GM12891 (cell line): ENCODE results near the gene GABRQ.

Source experiments
- PAX5 ChIP-seq: IDR thresholded peaks from 2 replicates; pipeline ENCODE4 v1.6.1; 2011; ENCODE audit warnings: low read length, moderate library complexity, mild to moderate bottlenecking; ENCODE audit not compliant: insufficient read depth, severe bottlenecking
- POLR2A ChIP-seq: IDR thresholded peaks from 2 replicates; pipeline ENCODE4 v1.6.1; 2011; ENCODE audit warnings: low read depth, low read length, control low read depth
- POLR2AphosphoS5 ChIP-seq: IDR thresholded peaks from 2 replicates; pipeline ENCODE4 v1.6.1; 2011; ENCODE audit warnings: low read depth, low read length, control low read depth
- POU2F2 ChIP-seq: IDR thresholded peaks from 2 replicates; pipeline ENCODE4 v1.6.1; 2011; ENCODE audit warnings: low read depth, mild to moderate bottlenecking, control low read depth, low read length, moderate library complexity
- SPI1 ChIP-seq: IDR thresholded peaks from 2 replicates; pipeline ENCODE4 v1.6.1; 2011; ENCODE audit warnings: low read depth, low read length, control low read depth
- TAF1 ChIP-seq: IDR thresholded peaks from 2 replicates; pipeline ENCODE4 v1.6.1; 2011; ENCODE audit warnings: low read depth, low read length, control low read depth

DNA sequence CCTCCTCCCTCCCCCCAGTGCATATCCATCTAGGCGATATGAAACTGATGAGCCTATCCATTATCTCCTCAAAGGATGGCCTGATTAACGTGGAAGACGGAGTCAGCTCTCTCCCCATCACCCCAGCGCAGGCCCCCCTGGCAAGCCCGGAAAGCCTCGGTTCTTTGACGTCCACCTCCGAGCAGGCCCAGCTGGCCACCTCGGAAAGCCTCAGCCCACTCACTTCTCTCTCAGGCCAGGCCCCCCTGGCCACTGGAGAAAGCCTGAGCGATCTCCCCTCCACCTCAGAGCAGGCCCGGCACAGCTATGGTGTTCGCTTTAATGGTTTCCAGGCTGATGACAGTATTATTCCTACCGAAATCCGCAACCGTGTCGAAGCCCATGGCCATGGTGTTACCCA, 14.8 kb downstream of the GABRQ start:
- TF ChIP-seq TAF1: no peak
- no peak for TF ChIP-seq POLR2A
- TF ChIP-seq POLR2AphosphoS5: no peak
- TF ChIP-seq POU2F2: no peak
- TF ChIP-seq SPI1: no peak
- no peak for TF ChIP-seq PAX5
